HEK293 (cell line): ENCODE results near the gene SLC7A6.

Experiments
- FEZF1 ChIP-seq: fragments of 450-650 bp; formaldehyde crosslinking; IDR thresholded peaks from 2 replicates; pipeline ENCODE4 v1.5.1; 2016; ENCODE audit warnings: missing biosample characterization, missing genetic modification characterization
- GFI1B ChIP-seq: fragments of 450-650 bp; formaldehyde crosslinking; IDR thresholded peaks from 2 replicates; pipeline ENCODE4 v1.5.1; 2016; ENCODE audit warnings: missing biosample characterization, missing genetic modification characterization
- GLIS2 ChIP-seq: fragments of 450-650 bp; formaldehyde crosslinking; IDR thresholded peaks from 2 replicates; pipeline ENCODE4 v1.5.1; 2016; ENCODE audit warnings: missing biosample characterization, missing genetic modification characterization
- KLF1 ChIP-seq: fragments of 450-650 bp; formaldehyde crosslinking; IDR thresholded peaks from 2 replicates; pipeline ENCODE4 v1.5.1; 2016; ENCODE audit warnings: missing biosample characterization, missing genetic modification characterization
- KLF7 ChIP-seq: fragments of 450-650 bp; formaldehyde crosslinking; IDR thresholded peaks from 2 replicates; pipeline ENCODE4 v1.5.1; 2016; ENCODE audit warnings: missing biosample characterization, missing genetic modification characterization, borderline replicate concordance
- MEIS1 ChIP-seq: sonication (generic); formaldehyde crosslinking; IDR thresholded peaks from 2 replicates; pipeline ENCODE4 v1.8.1; 2022; ENCODE audit warnings: missing genetic modification reagents, mild to moderate bottlenecking, borderline replicate concordance
- MZF1 ChIP-seq: fragments of 450-650 bp; formaldehyde crosslinking; IDR thresholded peaks from 2 replicates; pipeline ENCODE4 v1.5.1; 2017; ENCODE audit warnings: missing biosample characterization, missing genetic modification characterization, borderline replicate concordance
- OSR2 ChIP-seq: fragments of 450-650 bp; formaldehyde crosslinking; IDR thresholded peaks from 2 replicates; pipeline ENCODE4 v1.5.1; 2016; ENCODE audit warnings: missing biosample characterization, missing genetic modification characterization
- RBAK ChIP-seq: fragments of 450-650 bp; formaldehyde crosslinking; IDR thresholded peaks from 2 replicates; pipeline ENCODE4 v1.5.1; 2016; ENCODE audit warnings: missing biosample characterization, missing genetic modification characterization
- SCRT1 ChIP-seq: fragments of 450-650 bp; formaldehyde crosslinking; IDR thresholded peaks from 2 replicates; pipeline ENCODE4 v1.5.1; 2016; ENCODE audit warnings: missing biosample characterization, missing genetic modification characterization, borderline replicate concordance
- ZBTB17 ChIP-seq: fragments of 450-650 bp; formaldehyde crosslinking; IDR thresholded peaks from 2 replicates; pipeline ENCODE4 v1.5.1; 2016; ENCODE audit warnings: missing biosample characterization, missing genetic modification characterization
- ZBTB20 ChIP-seq: fragments of 450-650 bp; formaldehyde crosslinking; IDR thresholded peaks from 2 replicates; pipeline ENCODE4 v1.5.1; 2016; ENCODE audit warnings: missing biosample characterization, missing genetic modification characterization
- ZBTB48 ChIP-seq: fragments of 450-650 bp; formaldehyde crosslinking; IDR thresholded peaks from 2 replicates; pipeline ENCODE4 v1.5.1; 2016; ENCODE audit warnings: missing biosample characterization, missing genetic modification characterization
- ZNF114 ChIP-seq: fragments of 450-650 bp; formaldehyde crosslinking; IDR thresholded peaks from 2 replicates; pipeline ENCODE4 v1.5.0; 2017; ENCODE audit warnings: missing biosample characterization, missing genetic modification characterization
- ZNF155 ChIP-seq: fragments of 450-650 bp; formaldehyde crosslinking; IDR thresholded peaks from 2 replicates; pipeline ENCODE4 v1.5.1; 2016; ENCODE audit warnings: missing biosample characterization, missing genetic modification characterization
- ZNF221 ChIP-seq: fragments of 450-650 bp; formaldehyde crosslinking; IDR thresholded peaks from 2 replicates; pipeline ENCODE4 v1.5.1; 2017; ENCODE audit warnings: missing biosample characterization, missing genetic modification characterization, borderline replicate concordance
- ZNF324 ChIP-seq: fragments of 450-650 bp; formaldehyde crosslinking; IDR thresholded peaks from 2 replicates; pipeline ENCODE4 v1.5.1; 2016; ENCODE audit warnings: missing biosample characterization, missing genetic modification characterization
- ZNF350 ChIP-seq: fragments of 450-650 bp; formaldehyde crosslinking; IDR thresholded peaks from 2 replicates; pipeline ENCODE4 v1.5.0; 2017; ENCODE audit warnings: missing biosample characterization, mild to moderate bottlenecking, missing genetic modification characterization
- ZNF354C ChIP-seq: fragments of 450-650 bp; formaldehyde crosslinking; IDR thresholded peaks from 2 replicates; pipeline ENCODE4 v1.5.1; 2016; ENCODE audit warnings: missing biosample characterization, missing genetic modification characterization, low read depth, borderline replicate concordance
- ZNF473 ChIP-seq: fragments of 450-650 bp; formaldehyde crosslinking; IDR thresholded peaks from 2 replicates; pipeline ENCODE4 v1.5.1; 2017; ENCODE audit warnings: missing biosample characterization, missing genetic modification characterization
- ZNF548 ChIP-seq: fragments of 450-650 bp; formaldehyde crosslinking; IDR thresholded peaks from 2 replicates; pipeline ENCODE4 v1.5.1; 2016; ENCODE audit warnings: missing biosample characterization, missing genetic modification characterization
- ZNF610 ChIP-seq: fragments of 450-650 bp; formaldehyde crosslinking; IDR thresholded peaks from 2 replicates; pipeline ENCODE4 v1.5.1; 2016; ENCODE audit warnings: missing biosample characterization, missing genetic modification characterization, borderline replicate concordance
- ZNF660 ChIP-seq: fragments of 450-650 bp; IDR thresholded peaks from 2 replicates; pipeline ENCODE4 v1.5.1; 2018; ENCODE audit warnings: missing biosample characterization, mild to moderate bottlenecking, missing genetic modification characterization
- ZNF664 ChIP-seq: fragments of 450-650 bp; formaldehyde crosslinking; IDR thresholded peaks from 2 replicates; pipeline ENCODE4 v1.5.1; 2016; ENCODE audit warnings: missing biosample characterization, missing genetic modification characterization
- ZNF768 ChIP-seq: fragments of 450-650 bp; formaldehyde crosslinking; IDR thresholded peaks from 2 replicates; pipeline ENCODE4 v1.5.1; 2018; ENCODE audit warnings: missing biosample characterization, mild to moderate bottlenecking, missing genetic modification characterization
- ZNF776 ChIP-seq: fragments of 450-650 bp; formaldehyde crosslinking; IDR thresholded peaks from 2 replicates; pipeline ENCODE4 v1.5.0; 2017; ENCODE audit warnings: missing biosample characterization, missing genetic modification characterization, borderline replicate concordance
- ZNF785 ChIP-seq: fragments of 450-650 bp; formaldehyde crosslinking; IDR thresholded peaks from 2 replicates; pipeline ENCODE4 v1.5.1; 2016; ENCODE audit warnings: missing biosample characterization, missing genetic modification characterization
- ZNF792 ChIP-seq: fragments of 450-650 bp; formaldehyde crosslinking; IDR thresholded peaks from 2 replicates; pipeline ENCODE4 v1.5.1; 2016; ENCODE audit warnings: missing biosample characterization, missing genetic modification characterization
- ZSCAN30 ChIP-seq: fragments of 450-650 bp; IDR thresholded peaks from 2 replicates; pipeline ENCODE4 v1.5.1; 2018; ENCODE audit warnings: missing biosample characterization, mild to moderate bottlenecking, missing genetic modification characterization, moderate library complexity
- TF ChIP-seq, protein P1 (sequence below): fragments of 450-650 bp; formaldehyde crosslinking; IDR thresholded peaks from 2 replicates; pipeline ENCODE4 v1.5.1; 2017; ENCODE audit warnings: missing biosample characterization, missing genetic modification characterization
- TF ChIP-seq, protein P2 (sequence below): fragments of 450-650 bp; formaldehyde crosslinking; IDR thresholded peaks from 2 replicates; pipeline ENCODE4 v1.5.1; 2016; ENCODE audit warnings: missing biosample characterization, missing genetic modification characterization
- TF ChIP-seq, protein P3 (sequence below): sonication (generic); formaldehyde crosslinking; IDR thresholded peaks from 2 replicates; pipeline ENCODE4 v1.8.1; 2022; ENCODE audit warnings: mild to moderate bottlenecking, moderate library complexity, missing genetic modification reagents
- TF ChIP-seq, protein P4 (sequence below): fragments of 450-650 bp; formaldehyde crosslinking; IDR thresholded peaks from 2 replicates; pipeline ENCODE4 v1.5.1; 2016; ENCODE audit warnings: missing biosample characterization, missing genetic modification characterization
- TF ChIP-seq, protein P5 (sequence below): IDR thresholded peaks from 2 replicates; pipeline ENCODE4 v1.6.1; 2011; ENCODE audit warnings: mild to moderate bottlenecking, low read depth, low read length, borderline replicate concordance

The SLC7A6 gene

DNA sequence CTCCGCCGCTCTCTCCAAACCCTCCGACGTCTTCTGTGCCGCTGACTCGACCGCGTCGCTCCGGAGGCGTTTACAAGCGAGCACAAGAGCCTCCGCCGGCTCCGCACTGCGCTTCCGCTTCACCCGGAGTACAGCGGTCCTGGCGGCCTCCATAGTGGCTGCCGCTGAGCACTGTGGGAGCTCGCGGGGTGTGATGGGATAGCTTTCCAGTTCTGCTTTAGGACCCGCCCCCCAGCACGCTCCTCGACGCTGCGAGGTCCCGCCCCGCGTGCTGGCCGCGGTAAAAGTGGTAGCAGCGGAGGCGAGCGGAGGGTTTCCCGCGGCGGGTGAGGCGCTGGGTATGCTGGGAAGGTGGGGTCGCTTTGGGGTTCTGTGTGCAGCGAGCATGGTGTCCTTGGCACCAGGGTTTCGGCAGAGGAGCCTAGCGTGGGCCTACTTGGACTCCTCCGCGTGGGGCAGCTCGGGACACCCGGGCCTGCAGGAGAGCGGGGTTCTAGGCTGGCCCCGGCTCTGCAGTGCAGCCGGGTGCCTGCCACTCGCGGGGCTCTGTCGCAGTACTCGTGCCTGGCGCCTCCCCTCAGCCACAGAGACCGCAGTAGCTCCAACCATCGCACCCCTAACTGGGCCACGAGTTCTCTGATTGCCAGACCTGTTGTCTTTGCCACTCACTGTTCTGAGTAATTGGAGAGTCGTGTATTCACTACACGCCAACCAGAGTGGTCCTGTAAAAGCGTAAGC lies 46.6 kb downstream of the SLC7A6 start, which contains the start of the genes PRMT7 and SLC7A6OS (continued):
- no peak for TF ChIP-seq GFI1B (tag by site-specific recombination)
- TF ChIP-seq ZNF354C (tag by site-specific recombination) = no peak
- TF ChIP-seq ZNF776 (tag by site-specific recombination) = no peak
- TF ChIP-seq ZNF792 (tag by site-specific recombination) = no peak; the same call in 1 of the 2 replicates
- TF ChIP-seq ZNF548 (tag by site-specific recombination) = no peak
- no peak for TF ChIP-seq ZNF473 (tag by site-specific recombination)
- peak; percentile 88 for TF ChIP-seq GLIS2 (tag by site-specific recombination)
- TF ChIP-seq, protein P1, sequence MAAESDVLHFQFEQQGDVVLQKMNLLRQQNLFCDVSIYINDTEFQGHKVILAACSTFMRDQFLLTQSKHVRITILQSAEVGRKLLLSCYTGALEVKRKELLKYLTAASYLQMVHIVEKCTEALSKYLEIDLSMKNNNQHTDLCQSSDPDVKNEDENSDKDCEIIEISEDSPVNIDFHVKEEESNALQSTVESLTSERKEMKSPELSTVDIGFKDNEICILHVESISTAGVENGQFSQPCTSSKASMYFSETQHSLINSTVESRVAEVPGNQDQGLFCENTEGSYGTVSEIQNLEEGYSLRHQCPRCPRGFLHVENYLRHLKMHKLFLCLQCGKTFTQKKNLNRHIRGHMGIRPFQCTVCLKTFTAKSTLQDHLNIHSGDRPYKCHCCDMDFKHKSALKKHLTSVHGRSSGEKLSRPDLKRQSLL (tag by site-specific recombination) = peak; percentile 45; the same call in 1 of the 2 replicates
- TF ChIP-seq ZSCAN30 (tag by site-specific recombination) = peak; percentile 28; the same call in 1 of the 2 replicates
- no peak for TF ChIP-seq ZNF221 (tag by site-specific recombination)
- no peak for TF ChIP-seq ZNF114
- peak; percentile 64 for TF ChIP-seq KLF1
- peak; percentile 30; the same call in 1 of the 2 replicates for TF ChIP-seq KLF7 (tag by site-specific recombination)
- peak; percentile 94 for TF ChIP-seq ZBTB20 (tag by site-specific recombination)
- TF ChIP-seq ZNF155 (tag by site-specific recombination) = no peak
- TF ChIP-seq, protein P2, sequence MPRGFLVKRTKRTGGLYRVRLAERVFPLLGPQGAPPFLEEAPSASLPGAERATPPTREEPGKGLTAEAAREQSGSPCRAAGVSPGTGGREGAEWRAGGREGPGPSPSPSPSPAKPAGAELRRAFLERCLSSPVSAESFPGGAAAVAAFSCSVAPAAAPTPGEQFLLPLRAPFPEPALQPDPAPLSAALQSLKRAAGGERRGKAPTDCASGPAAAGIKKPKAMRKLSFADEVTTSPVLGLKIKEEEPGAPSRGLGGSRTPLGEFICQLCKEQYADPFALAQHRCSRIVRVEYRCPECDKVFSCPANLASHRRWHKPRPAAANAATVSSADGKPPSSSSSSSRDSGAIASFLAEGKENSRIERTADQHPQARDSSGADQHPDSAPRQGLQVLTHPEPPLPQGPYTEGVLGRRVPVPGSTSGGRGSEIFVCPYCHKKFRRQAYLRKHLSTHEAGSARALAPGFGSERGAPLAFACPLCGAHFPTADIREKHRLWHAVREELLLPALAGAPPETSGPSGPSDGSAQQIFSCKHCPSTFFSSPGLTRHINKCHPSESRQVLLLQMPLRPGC (tag by site-specific recombination) = no peak
- TF ChIP-seq ZNF350 (tag by site-specific recombination) = no peak
- no peak for TF ChIP-seq ZNF785 (tag by site-specific recombination)
- TF ChIP-seq ZNF610 (tag by site-specific recombination) = peak; percentile 27; the same call in 1 of the 2 replicates
- TF ChIP-seq ZNF660 (tag by site-specific recombination) = peak; percentile 81
- TF ChIP-seq ZBTB48 (tag by site-specific recombination) = peak; percentile 7; the same call in 1 of the 2 replicates
- TF ChIP-seq, protein P3, sequence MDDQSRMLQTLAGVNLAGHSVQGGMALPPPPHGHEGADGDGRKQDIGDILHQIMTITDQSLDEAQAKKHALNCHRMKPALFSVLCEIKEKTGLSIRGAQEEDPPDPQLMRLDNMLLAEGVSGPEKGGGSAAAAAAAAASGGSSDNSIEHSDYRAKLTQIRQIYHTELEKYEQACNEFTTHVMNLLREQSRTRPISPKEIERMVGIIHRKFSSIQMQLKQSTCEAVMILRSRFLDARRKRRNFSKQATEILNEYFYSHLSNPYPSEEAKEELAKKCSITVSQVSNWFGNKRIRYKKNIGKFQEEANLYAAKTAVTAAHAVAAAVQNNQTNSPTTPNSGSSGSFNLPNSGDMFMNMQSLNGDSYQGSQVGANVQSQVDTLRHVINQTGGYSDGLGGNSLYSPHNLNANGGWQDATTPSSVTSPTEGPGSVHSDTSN = no peak
- no peak for TF ChIP-seq ZNF324
- no peak for TF ChIP-seq ZNF768
- no peak for TF ChIP-seq SCRT1 (tag by site-specific recombination)
- TF ChIP-seq MEIS1 = no peak
- TF ChIP-seq ZNF664 (tag by site-specific recombination) = no peak
- TF ChIP-seq OSR2 (tag by site-specific recombination) = 0 out of 2 replicates have a peak, but pooled peaks have one; percentile 39
- TF ChIP-seq FEZF1 (tag by site-specific recombination) = no peak
- TF ChIP-seq, protein P4, sequence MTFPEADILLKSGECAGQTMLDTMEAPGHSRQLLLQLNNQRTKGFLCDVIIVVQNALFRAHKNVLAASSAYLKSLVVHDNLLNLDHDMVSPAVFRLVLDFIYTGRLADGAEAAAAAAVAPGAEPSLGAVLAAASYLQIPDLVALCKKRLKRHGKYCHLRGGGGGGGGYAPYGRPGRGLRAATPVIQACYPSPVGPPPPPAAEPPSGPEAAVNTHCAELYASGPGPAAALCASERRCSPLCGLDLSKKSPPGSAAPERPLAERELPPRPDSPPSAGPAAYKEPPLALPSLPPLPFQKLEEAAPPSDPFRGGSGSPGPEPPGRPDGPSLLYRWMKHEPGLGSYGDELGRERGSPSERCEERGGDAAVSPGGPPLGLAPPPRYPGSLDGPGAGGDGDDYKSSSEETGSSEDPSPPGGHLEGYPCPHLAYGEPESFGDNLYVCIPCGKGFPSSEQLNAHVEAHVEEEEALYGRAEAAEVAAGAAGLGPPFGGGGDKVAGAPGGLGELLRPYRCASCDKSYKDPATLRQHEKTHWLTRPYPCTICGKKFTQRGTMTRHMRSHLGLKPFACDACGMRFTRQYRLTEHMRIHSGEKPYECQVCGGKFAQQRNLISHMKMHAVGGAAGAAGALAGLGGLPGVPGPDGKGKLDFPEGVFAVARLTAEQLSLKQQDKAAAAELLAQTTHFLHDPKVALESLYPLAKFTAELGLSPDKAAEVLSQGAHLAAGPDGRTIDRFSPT = no peak
- peak; percentile 84 for TF ChIP-seq ZBTB17 (tag by site-specific recombination)
- TF ChIP-seq MZF1 = no peak
- no peak for TF ChIP-seq RBAK (tag by site-specific recombination)
- TF ChIP-seq, protein P5, sequence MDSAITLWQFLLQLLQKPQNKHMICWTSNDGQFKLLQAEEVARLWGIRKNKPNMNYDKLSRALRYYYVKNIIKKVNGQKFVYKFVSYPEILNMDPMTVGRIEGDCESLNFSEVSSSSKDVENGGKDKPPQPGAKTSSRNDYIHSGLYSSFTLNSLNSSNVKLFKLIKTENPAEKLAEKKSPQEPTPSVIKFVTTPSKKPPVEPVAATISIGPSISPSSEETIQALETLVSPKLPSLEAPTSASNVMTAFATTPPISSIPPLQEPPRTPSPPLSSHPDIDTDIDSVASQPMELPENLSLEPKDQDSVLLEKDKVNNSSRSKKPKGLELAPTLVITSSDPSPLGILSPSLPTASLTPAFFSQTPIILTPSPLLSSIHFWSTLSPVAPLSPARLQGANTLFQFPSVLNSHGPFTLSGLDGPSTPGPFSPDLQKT = no peak
